ENCODE data around the gene APOB. TPM values are rescaled to one million over a fixed set of nuclear protein-coding genes. Genes with fewer than 3 reads are reported as not detected.

APOB gene
- total and polyA plus RNA-seq, 2 of the 13 experiments (the other 11 are each of a cell fraction or from before 2014, with no cell fraction given): 1,569 to 2,515 TPM

DNA sequence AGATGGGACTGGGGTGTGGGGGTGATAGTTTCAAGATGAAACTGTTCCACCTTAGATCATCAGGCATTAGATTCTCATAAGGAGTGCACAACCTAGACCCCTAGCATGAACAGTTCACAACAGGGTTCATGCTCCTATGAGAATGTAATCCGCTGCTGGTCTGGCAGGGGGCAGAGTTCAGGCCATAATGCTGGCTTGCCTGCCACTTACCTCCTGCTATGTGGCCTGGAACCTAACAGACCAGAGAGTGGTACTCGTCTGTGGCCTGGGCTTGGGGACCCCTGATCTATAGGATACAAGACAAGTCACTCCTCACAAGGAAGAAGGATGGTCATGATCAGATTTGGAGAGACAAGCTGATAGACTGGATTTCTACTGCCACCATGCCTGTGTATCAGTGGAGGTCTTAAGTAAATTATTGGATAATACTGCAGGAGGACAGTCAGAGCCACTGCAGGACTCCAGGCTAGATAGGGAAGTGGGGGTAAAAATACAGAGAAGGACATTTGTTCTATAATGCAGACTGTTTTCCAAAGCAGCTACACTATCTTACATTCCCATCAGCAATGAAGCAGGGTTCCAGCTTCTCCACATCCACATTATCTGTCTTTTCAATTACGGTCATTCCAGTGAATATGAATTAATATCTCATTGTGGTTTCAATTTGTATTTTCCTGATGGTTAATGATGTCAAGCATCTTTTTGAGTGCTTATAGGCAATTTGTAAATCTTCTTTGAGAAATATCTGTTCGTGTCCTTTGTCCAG lies 28.8 kb upstream of the APOB start (continued):
- TF ChIP-seq PCBP1 (IDR thresholded peaks at IDR 0.05; ENCODE audit: borderline replicate concordance, low read depth, low read length) (no peak), ZC3H4 (CRISPR knock-in tag; IDR thresholded peaks at IDR 0.05; ENCODE audit: borderline replicate concordance) (no peak), PCBP2 (optimal IDR thresholded peaks at IDR 0.05; ENCODE audit: low read depth, low read length, poor library complexity, severe bottlenecking) (no peak), ZNF614 (CRISPR knock-in tag; IDR thresholded peaks at IDR 0.05; ENCODE audit: borderline replicate concordance) (peak; percentile 21; the same call in 1 of the 2 replicates), TP53 (CRISPR knock-in tag; conservative IDR thresholded peaks at IDR 0.05) (no peak), ZSCAN30 (CRISPR knock-in tag; IDR thresholded peaks at IDR 0.05) (no peak), POLR2G (IDR thresholded peaks at IDR 0.05; ENCODE audit: low read depth, low read length) (no peak), RELA (CRISPR knock-in tag; IDR thresholded peaks at IDR 0.05) (no peak), SRY (CRISPR knock-in tag; IDR thresholded peaks at IDR 0.05) (no peak), CREB1 (IDR thresholded peaks at IDR 0.05) (no peak), CREB1 (CRISPR knock-in tag; IDR thresholded peaks at IDR 0.05) (no peak), ZNF136 (CRISPR knock-in tag; IDR thresholded peaks at IDR 0.05; ENCODE audit: low read depth) (no peak), ZSCAN12 (CRISPR knock-in tag; IDR thresholded peaks at IDR 0.05) (no peak), ZNF510 (CRISPR knock-in tag; IDR thresholded peaks at IDR 0.05; ENCODE audit: low read depth) (no peak), ZFP37 (CRISPR knock-in tag; IDR thresholded peaks at IDR 0.05; ENCODE audit: borderline replicate concordance) (no peak)
- TF ChIP-seq, protein P1, sequence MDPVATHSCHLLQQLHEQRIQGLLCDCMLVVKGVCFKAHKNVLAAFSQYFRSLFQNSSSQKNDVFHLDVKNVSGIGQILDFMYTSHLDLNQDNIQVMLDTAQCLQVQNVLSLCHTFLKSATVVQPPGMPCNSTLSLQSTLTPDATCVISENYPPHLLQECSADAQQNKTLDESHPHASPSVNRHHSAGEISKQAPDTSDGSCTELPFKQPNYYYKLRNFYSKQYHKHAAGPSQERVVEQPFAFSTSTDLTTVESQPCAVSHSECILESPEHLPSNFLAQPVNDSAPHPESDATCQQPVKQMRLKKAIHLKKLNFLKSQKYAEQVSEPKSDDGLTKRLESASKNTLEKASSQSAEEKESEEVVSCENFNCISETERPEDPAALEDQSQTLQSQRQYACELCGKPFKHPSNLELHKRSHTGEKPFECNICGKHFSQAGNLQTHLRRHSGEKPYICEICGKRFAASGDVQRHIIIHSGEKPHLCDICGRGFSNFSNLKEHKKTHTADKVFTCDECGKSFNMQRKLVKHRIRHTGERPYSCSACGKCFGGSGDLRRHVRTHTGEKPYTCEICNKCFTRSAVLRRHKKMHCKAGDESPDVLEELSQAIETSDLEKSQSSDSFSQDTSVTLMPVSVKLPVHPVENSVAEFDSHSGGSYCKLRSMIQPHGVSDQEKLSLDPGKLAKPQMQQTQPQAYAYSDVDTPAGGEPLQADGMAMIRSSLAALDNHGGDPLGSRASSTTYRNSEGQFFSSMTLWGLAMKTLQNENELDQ (CRISPR knock-in tag; IDR thresholded peaks at IDR 0.05; ENCODE audit: borderline replicate concordance): no peak
- TF ChIP-seq, protein P2, sequence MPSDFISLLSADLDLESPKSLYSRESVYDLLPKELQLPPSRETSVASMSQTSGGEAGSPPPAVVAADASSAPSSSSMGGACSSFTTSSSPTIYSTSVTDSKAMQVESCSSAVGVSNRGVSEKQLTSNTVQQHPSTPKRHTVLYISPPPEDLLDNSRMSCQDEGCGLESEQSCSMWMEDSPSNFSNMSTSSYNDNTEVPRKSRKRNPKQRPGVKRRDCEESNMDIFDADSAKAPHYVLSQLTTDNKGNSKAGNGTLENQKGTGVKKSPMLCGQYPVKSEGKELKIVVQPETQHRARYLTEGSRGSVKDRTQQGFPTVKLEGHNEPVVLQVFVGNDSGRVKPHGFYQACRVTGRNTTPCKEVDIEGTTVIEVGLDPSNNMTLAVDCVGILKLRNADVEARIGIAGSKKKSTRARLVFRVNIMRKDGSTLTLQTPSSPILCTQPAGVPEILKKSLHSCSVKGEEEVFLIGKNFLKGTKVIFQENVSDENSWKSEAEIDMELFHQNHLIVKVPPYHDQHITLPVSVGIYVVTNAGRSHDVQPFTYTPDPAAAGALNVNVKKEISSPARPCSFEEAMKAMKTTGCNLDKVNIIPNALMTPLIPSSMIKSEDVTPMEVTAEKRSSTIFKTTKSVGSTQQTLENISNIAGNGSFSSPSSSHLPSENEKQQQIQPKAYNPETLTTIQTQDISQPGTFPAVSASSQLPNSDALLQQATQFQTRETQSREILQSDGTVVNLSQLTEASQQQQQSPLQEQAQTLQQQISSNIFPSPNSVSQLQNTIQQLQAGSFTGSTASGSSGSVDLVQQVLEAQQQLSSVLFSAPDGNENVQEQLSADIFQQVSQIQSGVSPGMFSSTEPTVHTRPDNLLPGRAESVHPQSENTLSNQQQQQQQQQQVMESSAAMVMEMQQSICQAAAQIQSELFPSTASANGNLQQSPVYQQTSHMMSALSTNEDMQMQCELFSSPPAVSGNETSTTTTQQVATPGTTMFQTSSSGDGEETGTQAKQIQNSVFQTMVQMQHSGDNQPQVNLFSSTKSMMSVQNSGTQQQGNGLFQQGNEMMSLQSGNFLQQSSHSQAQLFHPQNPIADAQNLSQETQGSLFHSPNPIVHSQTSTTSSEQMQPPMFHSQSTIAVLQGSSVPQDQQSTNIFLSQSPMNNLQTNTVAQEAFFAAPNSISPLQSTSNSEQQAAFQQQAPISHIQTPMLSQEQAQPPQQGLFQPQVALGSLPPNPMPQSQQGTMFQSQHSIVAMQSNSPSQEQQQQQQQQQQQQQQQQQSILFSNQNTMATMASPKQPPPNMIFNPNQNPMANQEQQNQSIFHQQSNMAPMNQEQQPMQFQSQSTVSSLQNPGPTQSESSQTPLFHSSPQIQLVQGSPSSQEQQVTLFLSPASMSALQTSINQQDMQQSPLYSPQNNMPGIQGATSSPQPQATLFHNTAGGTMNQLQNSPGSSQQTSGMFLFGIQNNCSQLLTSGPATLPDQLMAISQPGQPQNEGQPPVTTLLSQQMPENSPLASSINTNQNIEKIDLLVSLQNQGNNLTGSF (CRISPR knock-in tag; IDR thresholded peaks at IDR 0.05): no peak
- TF ChIP-seq, protein P3, sequence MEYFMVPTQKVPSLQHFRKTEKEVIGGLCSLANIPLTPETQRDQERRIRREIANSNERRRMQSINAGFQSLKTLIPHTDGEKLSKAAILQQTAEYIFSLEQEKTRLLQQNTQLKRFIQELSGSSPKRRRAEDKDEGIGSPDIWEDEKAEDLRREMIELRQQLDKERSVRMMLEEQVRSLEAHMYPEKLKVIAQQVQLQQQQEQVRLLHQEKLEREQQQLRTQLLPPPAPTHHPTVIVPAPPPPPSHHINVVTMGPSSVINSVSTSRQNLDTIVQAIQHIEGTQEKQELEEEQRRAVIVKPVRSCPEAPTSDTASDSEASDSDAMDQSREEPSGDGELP (IDR thresholded peaks at IDR 0.05; ENCODE audit: borderline replicate concordance, low read depth): no peak
- TF ChIP-seq, protein P4, sequence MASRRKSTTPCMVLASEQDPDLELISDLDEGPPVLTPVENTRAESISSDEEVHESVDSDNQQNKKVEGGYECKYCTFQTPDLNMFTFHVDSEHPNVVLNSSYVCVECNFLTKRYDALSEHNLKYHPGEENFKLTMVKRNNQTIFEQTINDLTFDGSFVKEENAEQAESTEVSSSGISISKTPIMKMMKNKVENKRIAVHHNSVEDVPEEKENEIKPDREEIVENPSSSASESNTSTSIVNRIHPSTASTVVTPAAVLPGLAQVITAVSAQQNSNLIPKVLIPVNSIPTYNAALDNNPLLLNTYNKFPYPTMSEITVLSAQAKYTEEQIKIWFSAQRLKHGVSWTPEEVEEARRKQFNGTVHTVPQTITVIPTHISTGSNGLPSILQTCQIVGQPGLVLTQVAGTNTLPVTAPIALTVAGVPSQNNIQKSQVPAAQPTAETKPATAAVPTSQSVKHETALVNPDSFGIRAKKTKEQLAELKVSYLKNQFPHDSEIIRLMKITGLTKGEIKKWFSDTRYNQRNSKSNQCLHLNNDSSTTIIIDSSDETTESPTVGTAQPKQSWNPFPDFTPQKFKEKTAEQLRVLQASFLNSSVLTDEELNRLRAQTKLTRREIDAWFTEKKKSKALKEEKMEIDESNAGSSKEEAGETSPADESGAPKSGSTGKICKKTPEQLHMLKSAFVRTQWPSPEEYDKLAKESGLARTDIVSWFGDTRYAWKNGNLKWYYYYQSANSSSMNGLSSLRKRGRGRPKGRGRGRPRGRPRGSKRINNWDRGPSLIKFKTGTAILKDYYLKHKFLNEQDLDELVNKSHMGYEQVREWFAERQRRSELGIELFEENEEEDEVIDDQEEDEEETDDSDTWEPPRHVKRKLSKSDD (CRISPR knock-in tag; IDR thresholded peaks at IDR 0.05; ENCODE audit: low read depth): no peak

Measured in HepG2 (cell line).